ENCODE results near the gene MYMK. TPM values are rescaled to one million over a fixed set of nuclear protein-coding genes. Genes with fewer than 3 reads are reported as not detected.

MYMK gene
- total RNA-seq, 2 donors from 2014 or later: not detected

- Mint-ChIP-seq H3K4me3 (no peak overlapping the region), H3K4me1 (ENCODE audit: low read depth) (peaks cover 9% of the 10 kb centered on the region), H3K36me3 (ENCODE audit: insufficient read depth in 2 of 2) (peaks cover 7 to 9% of the 10 kb centered on the region in 2 donors), H3K27me3 (ENCODE audit: low read depth) (no peaks in the 10 kb centered on the region), H3K27ac (no peak overlapping the region), H3K9me3 (peaks cover 12 to 13% of the 10 kb centered on the region in 2 donors)
- ATAC-seq (replicated peaks in 1 of 2) (no peak), DNase-seq (no peak)
Observed at GRCh38 chr9:133505901-133506652, 18.7 kb downstream of the MYMK start.

GRCh38 chr9:133505186-133505830 lies 19.5 kb downstream of the MYMK start:
- peaks cover 8 to 9% of the 10 kb centered on the region in 2 donors for H3K36me3 Mint-ChIP-seq (ENCODE audit: insufficient read depth in 2 of 2)
- H3K4me1 Mint-ChIP-seq (ENCODE audit: low read depth): peaks cover 9% of the 10 kb centered on the region
- H3K27me3 Mint-ChIP-seq (ENCODE audit: low read depth): no peaks in the 10 kb centered on the region
- DNase-seq: no peak
- peaks cover 15% of the 10 kb centered on the region in 2 donors for H3K9me3 Mint-ChIP-seq
- no peak overlapping the region for H3K27ac Mint-ChIP-seq
- no peak overlapping the region for H3K4me3 Mint-ChIP-seq
- ATAC-seq (replicated peaks in 1 of 2): no peak

- Mint-ChIP-seq H3K36me3 (ENCODE audit: insufficient read depth in 2 of 2) (peaks cover 8 to 9% of the 10 kb centered on the region in 2 donors), H3K9me3 (peaks cover 15% of the 10 kb centered on the region in 2 donors), H3K27ac (no peak overlapping the region), H3K4me3 (no peak overlapping the region), H3K27me3 (ENCODE audit: low read depth) (no peaks in the 10 kb centered on the region), H3K4me1 (ENCODE audit: low read depth) (no peaks in the 10 kb centered on the region)
- ATAC-seq (replicated peaks in 1 of 2) (no peak), DNase-seq (no peak)
Observed at GRCh38 chr9:133502112-133502511, 22.6 kb downstream of the MYMK start.

- Mint-ChIP-seq H3K27ac (no peak overlapping the region), H3K4me3 (no peak overlapping the region), H3K4me1 (ENCODE audit: low read depth) (no peaks in the 10 kb centered on the region), H3K9me3 (peaks cover 15% of the 10 kb centered on the region in 2 donors), H3K27me3 (ENCODE audit: low read depth) (no peaks in the 10 kb centered on the region), H3K36me3 (ENCODE audit: insufficient read depth in 2 of 2) (peaks cover 8 to 9% of the 10 kb centered on the region in 2 donors)
- ATAC-seq (replicated peaks in 1 of 2) (no peak), DNase-seq (no peak)
Observed at GRCh38 chr9:133499892-133500270, 24.9 kb downstream of the MYMK start.

- no peak overlapping the region for H3K27ac Mint-ChIP-seq
- H3K36me3 Mint-ChIP-seq (ENCODE audit: insufficient read depth in 2 of 2): peaks cover 8 to 9% of the 10 kb centered on the region in 2 donors
- no peak overlapping the region for H3K4me3 Mint-ChIP-seq
- H3K9me3 Mint-ChIP-seq: peaks cover 15% of the 10 kb centered on the region in 2 donors
- H3K27me3 Mint-ChIP-seq (ENCODE audit: low read depth): no peaks in the 10 kb centered on the region
- H3K4me1 Mint-ChIP-seq (ENCODE audit: low read depth): no peaks in the 10 kb centered on the region
- ATAC-seq (replicated peaks in 1 of 2) (no peak), DNase-seq (no peak)
Observed at GRCh38 chr9:133499132-133499891, 25.4 kb downstream of the MYMK start.

GRCh38 chr9:133496861-133497842 lies 27.6 kb downstream of the MYMK start:
- no peak for DNase-seq
- Mint-ChIP-seq H3K36me3 (ENCODE audit: insufficient read depth in 2 of 2) (peaks cover 5 to 6% of the 10 kb centered on the region in 2 donors), H3K27ac (no peak overlapping the region), H3K27me3 (ENCODE audit: low read depth) (no peaks in the 10 kb centered on the region), H3K9me3 (peaks cover 9% of the 10 kb centered on the region in 2 donors), H3K4me3 (no peak overlapping the region), H3K4me1 (ENCODE audit: low read depth) (no peaks in the 10 kb centered on the region)
- no peak for ATAC-seq (replicated peaks in 1 of 2)

- H3K27ac Mint-ChIP-seq: no peak overlapping the region
- no peaks in the 10 kb centered on the region for H3K4me1 Mint-ChIP-seq (ENCODE audit: low read depth)
- H3K36me3 Mint-ChIP-seq (ENCODE audit: insufficient read depth in 2 of 2): no peaks in the 10 kb centered on the region
- no peaks in the 10 kb centered on the region for H3K9me3 Mint-ChIP-seq
- H3K27me3 Mint-ChIP-seq (ENCODE audit: low read depth): no peaks in the 10 kb centered on the region
- ATAC-seq (replicated peaks in 1 of 2) (no peak), DNase-seq (no peak)
- no peak overlapping the region for H3K4me3 Mint-ChIP-seq
Observed at GRCh38 chr9:133495327-133496293, 29.1 kb downstream of the MYMK start.

GRCh38 chr9:133494636-133495326 lies 30.0 kb downstream of the MYMK start:
- Mint-ChIP-seq H3K4me1 (ENCODE audit: low read depth) (no peaks in the 10 kb centered on the region), H3K27me3 (ENCODE audit: low read depth) (no peaks in the 10 kb centered on the region), H3K27ac (no peak overlapping the region), H3K4me3 (no peak overlapping the region), H3K36me3 (ENCODE audit: insufficient read depth in 2 of 2) (no peaks in the 10 kb centered on the region), H3K9me3 (no peaks in the 10 kb centered on the region)
- no peak for DNase-seq
- no peak for ATAC-seq (replicated peaks in 1 of 2)

GRCh38 chr9:133493845-133494540 lies 30.8 kb downstream of the MYMK start:
- Mint-ChIP-seq H3K36me3 (ENCODE audit: insufficient read depth in 2 of 2) (no peaks in the 10 kb centered on the region), H3K27me3 (ENCODE audit: low read depth) (no peaks in the 10 kb centered on the region), H3K9me3 (no peaks in the 10 kb centered on the region), H3K4me1 (ENCODE audit: low read depth) (no peaks in the 10 kb centered on the region), H3K4me3 (no peak overlapping the region), H3K27ac (no peak overlapping the region)
- no peak for DNase-seq
- no peak for ATAC-seq (replicated peaks in 1 of 2)

GRCh38 chr9:133493428-133493827 lies 31.3 kb downstream of the MYMK start:
- H3K27me3 Mint-ChIP-seq (ENCODE audit: low read depth): no peaks in the 10 kb centered on the region
- H3K9me3 Mint-ChIP-seq: no peaks in the 10 kb centered on the region
- H3K27ac Mint-ChIP-seq: no peak overlapping the region
- ATAC-seq (replicated peaks in 1 of 2) (no peak), DNase-seq (no peak)
- H3K36me3 Mint-ChIP-seq (ENCODE audit: insufficient read depth in 2 of 2): no peaks in the 10 kb centered on the region
- no peak overlapping the region for H3K4me3 Mint-ChIP-seq
- no peaks in the 10 kb centered on the region for H3K4me1 Mint-ChIP-seq (ENCODE audit: low read depth)
